LNCAP (cell line): ENCODE data around the gene TIMP4.
A peak's percentile ranks its signal among the peaks of the same experiment; 100 is the strongest.

Experiments
- CTCF ChIP-seq: fragments of 450-650 bp; IDR thresholded peaks from 2 replicates; pipeline ENCODE4 v1.5.1; 2017; ENCODE audit warnings: mild to moderate bottlenecking

The TIMP4 gene

GRCh38 chr3:12147049-12147780 lies 11.5 kb downstream of the TIMP4 start:
- no peak for TF ChIP-seq CTCF

- TF ChIP-seq CTCF = no peak
These were observed 14.7 kb downstream of the TIMP4 start for GRCh38 chr3:12143949-12144504.

- no peak for TF ChIP-seq CTCF
These were observed 16.2 kb downstream of the TIMP4 start for GRCh38 chr3:12142476-12142875.

GRCh38 chr3:12141350-12141749 lies 17.4 kb downstream of the TIMP4 start:
- TF ChIP-seq CTCF = no peak

GRCh38 chr3:12139111-12139511 lies 19.6 kb downstream of the TIMP4 start:
- no peak; the same call in 1 of the 2 replicates for TF ChIP-seq CTCF

- peak; percentile 81 for TF ChIP-seq CTCF
These were observed 20.7 kb downstream of the TIMP4 start for GRCh38 chr3:12138044-12138443.

GRCh38 chr3:12136371-12136770 lies 22.3 kb downstream of the TIMP4 start:
- TF ChIP-seq CTCF = no peak
